ENCODE results near the gene ANO1. TPM values are rescaled to one million over a fixed set of nuclear protein-coding genes. Genes with fewer than 3 reads are reported as not detected.

ANO1 gene
- total RNA-seq, 2 experiments from 2014 or later, result not detected

DNA sequence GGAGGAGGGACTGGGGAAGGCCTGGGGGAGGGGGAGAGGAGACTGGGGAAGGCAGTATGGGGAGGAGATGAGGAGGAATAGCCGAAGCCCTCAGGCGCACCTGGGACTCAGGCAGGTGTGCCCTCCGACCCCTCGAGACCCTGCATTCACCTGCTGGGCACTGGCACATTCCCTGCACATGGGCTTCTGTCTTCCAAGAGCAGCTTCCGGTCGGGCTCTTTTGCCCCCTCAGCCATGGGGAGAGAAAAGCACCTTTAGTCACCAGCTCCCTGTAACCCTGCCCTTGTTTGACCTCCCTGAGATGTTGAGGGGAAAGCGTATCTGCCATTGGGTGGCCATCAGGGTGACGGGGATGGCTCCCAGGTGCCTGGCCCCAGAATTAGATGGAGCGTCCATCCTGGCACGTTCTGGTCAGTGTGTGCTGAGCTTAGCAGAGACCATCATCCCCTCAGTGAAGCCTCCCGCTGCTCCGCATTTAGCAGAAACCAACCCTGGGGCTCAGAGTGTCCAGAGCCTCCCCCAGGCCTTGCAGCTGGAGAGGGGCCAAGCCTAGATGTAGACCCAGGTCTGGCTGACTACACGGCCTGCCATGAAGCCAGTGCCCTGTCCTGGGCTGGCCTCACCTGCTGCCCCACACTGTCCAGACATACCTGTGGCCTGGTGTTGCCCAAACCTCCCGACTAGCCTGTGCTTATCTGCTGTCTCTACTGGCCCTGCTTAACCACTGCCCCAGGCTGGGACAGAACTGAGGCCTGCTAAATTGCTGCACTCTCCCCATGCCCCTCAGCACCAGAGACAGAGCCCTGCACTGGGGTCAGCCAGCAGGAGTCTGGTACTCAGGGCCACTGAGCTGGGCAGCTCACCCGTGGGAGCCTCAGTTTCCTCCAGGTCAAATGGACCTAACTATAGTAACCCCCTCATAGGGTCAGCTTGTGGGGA, 6.2 kb downstream of the ANO1 start:
- no peaks in the 10 kb centered on the region for H3K36me3 Mint-ChIP-seq
- no peak overlapping the region for H3K27ac Mint-ChIP-seq
- DNase-seq (no peak), ATAC-seq (ENCODE audit: low read depth) (no peak)
- peaks cover 13% of the 10 kb centered on the region for H3K27me3 Mint-ChIP-seq
- H3K4me3 Mint-ChIP-seq, result no peak overlapping the region
- no peaks in the 10 kb centered on the region for H3K4me1 Mint-ChIP-seq
- POLR2A ChIA-PET, result no interaction called here
- no peaks in the 10 kb centered on the region for H3K9me3 Mint-ChIP-seq

DNA sequence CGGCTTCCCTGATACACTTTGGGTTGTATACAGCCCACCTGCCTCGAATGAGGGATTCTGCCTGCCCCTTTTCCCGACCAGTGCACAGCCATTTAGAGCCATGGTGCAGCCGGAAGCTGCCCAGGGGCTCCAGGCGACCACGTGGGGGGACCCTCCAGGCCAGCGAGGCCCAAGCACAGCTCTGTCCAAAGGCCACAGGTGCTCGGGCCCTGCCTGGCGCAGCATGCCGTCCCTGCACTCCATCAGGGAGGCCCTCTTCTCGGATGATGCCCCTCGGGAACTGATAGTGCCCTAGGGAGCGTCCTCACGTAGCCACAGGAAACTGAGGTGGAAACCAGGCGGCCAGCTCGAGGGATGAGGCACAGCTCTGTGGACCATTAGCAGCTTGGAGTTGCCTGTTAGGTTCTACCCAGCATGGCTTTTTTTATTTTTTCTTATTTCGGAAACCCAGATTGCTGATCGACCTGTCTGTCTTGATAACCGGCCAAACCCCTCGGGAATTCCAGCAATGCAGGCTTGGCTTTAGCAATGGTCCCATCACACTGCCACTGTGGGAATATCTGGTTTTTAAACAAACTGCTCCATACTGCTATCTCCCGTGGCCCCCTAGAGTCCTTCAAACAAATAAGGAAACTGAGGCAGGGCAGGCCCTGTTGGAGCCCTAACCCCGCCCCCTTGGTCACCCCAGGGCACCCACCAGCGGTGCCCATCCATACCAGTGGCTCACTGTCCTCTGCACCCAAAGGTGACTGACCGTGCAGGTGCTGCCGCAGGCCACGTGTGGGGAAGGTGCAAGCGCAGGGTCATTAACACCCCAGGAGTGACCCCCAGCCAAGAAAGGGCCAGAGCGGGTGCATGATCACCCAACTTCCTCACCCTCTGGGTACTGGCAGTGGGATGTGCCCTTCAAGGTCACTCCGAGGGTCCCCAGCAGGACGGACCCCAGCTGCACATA, 8.0 kb downstream of the ANO1 start:
- Mint-ChIP-seq H3K4me3 (no peak overlapping the region), H3K27me3 (peaks cover 6% of the 10 kb centered on the region), H3K9me3 (no peaks in the 10 kb centered on the region), H3K4me1 (no peaks in the 10 kb centered on the region), H3K36me3 (no peaks in the 10 kb centered on the region), H3K27ac (no peak overlapping the region)
- POLR2A ChIA-PET, result no interaction called here
- DNase-seq (no peak), ATAC-seq (ENCODE audit: low read depth) (no peak)

DNA sequence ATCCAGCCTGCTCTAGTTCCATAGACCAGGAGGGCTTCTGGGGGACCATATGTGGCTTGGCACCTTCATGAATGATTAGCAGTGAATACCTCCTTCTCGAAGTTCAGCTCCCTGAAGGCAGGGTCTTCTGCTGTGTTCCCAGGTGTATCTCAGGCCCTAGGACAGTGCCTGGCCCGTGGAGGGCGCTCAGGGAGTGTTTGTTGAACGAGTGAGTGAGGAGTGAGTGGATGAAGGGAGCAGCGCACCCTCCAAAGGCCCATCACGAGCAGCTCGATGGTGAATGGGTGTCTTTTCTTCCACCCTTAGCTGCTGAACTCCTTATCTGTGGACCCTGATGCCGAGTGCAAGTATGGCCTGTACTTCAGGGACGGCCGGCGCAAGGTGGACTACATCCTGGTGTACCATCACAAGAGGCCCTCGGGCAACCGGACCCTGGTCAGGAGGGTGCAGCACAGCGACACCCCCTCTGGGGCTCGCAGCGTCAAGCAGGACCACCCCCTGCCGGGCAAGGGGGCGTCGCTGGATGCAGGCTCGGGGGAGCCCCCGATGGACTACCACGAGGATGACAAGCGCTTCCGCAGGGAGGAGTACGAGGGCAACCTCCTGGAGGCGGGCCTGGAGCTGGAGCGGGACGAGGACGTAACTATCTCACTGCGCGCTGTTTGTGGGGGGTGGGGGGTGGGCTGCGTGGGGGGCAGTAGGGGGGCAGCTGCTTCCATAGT, 9.5 kb downstream of the ANO1 start:
- ATAC-seq (ENCODE audit: low read depth), result no peak
- POLR2A ChIA-PET, result no interaction called here
- no peaks in the 10 kb centered on the region for H3K36me3 Mint-ChIP-seq
- H3K9me3 Mint-ChIP-seq, result no peaks in the 10 kb centered on the region
- no peak overlapping the region for H3K27ac Mint-ChIP-seq
- H3K27me3 Mint-ChIP-seq, result peaks cover 6% of the 10 kb centered on the region
- DNase-seq, result no peak
- no peaks in the 10 kb centered on the region for H3K4me1 Mint-ChIP-seq
- H3K4me3 Mint-ChIP-seq, result no peak overlapping the region

DNA sequence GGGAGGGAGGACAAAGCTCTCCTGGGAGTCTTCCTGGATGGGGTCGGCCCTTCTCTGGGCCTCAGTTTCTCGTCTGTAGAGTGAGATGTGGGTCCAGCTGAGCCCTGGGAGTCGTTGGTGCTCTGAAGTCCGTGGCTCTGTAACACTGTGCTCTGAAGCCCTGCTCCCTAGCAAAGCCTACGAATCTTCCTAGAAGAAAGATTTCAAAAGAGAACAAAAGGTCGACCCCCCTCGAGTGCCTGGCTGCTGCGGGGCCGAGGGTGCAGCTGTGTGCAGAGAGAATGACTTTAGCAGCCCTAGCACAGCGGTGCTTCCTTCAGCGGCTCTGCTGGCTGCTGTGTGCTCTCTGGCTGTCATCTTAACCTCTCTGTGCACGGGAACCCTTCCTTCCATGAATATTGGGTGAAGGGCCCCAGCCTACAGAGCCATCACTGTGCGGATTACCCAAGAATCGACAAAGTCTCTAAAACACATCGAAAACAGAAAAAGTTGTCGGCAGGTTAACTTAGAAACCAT, 10.7 kb downstream of the ANO1 start:
- POLR2A ChIA-PET, result no interaction called here
- no peak overlapping the region for H3K27ac Mint-ChIP-seq
- ATAC-seq (ENCODE audit: low read depth) (no peak), DNase-seq (no peak)
- H3K4me3 Mint-ChIP-seq, result no peak overlapping the region
- no peaks in the 10 kb centered on the region for H3K36me3 Mint-ChIP-seq
- peaks cover 6% of the 10 kb centered on the region for H3K27me3 Mint-ChIP-seq
- H3K4me1 Mint-ChIP-seq, result no peaks in the 10 kb centered on the region
- no peaks in the 10 kb centered on the region for H3K9me3 Mint-ChIP-seq

DNA sequence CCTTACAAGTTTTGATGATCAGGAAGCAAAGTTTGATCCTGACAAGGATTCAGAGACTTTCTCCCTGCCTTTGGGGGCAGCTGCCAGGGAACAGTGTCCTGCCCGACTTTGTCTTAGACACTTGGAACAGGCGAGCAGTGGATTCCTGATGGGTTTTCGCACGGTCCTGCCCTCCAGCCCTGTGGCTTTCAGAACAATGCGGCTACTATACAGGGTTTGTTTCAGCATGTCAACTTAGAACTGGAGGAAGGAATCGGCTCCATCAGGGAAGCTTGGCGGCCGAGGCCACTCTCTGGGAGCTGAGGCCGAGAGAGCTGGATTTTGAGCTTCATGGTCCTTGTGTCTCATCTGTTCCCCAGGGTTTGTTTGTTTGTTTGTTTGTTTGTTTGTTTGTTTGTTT, 11.5 kb downstream of the ANO1 start:
- Mint-ChIP-seq H3K9me3 (no peaks in the 10 kb centered on the region), H3K4me3 (no peak overlapping the region), H3K27me3 (peaks cover 6% of the 10 kb centered on the region), H3K36me3 (no peaks in the 10 kb centered on the region), H3K4me1 (no peaks in the 10 kb centered on the region), H3K27ac (no peak overlapping the region)
- POLR2A ChIA-PET, result no interaction called here
- DNase-seq (no peak), ATAC-seq (ENCODE audit: low read depth) (no peak)

DNA sequence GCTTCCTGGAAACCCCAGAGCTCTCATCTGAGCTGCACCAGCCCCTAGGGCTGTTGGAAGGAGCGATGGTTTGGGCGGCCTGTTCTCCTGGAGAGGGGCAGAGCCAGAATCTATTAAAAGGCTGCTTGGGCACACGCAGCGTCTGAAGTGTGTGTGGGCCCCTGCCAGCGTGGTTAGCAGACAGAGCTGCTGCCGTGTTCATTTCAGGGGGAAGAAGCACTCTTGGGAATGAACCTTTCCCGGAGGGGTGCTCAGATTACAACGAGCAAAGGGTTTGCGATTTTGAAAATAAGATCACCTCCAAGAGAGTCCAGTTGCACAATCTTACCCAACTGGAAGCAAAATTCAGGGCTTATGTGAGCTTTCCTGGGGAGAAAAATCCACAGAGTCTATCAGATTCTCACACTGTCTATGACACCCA, 12.9 kb downstream of the ANO1 start:
- H3K36me3 Mint-ChIP-seq, result no peaks in the 10 kb centered on the region
- POLR2A ChIA-PET, result no interaction called here
- peaks cover 6% of the 10 kb centered on the region for H3K27me3 Mint-ChIP-seq
- no peaks in the 10 kb centered on the region for H3K4me1 Mint-ChIP-seq
- H3K9me3 Mint-ChIP-seq, result no peaks in the 10 kb centered on the region
- no peak overlapping the region for H3K4me3 Mint-ChIP-seq
- H3K27ac Mint-ChIP-seq, result no peak overlapping the region
- no peak for ATAC-seq (ENCODE audit: low read depth)
- no peak for DNase-seq

DNA sequence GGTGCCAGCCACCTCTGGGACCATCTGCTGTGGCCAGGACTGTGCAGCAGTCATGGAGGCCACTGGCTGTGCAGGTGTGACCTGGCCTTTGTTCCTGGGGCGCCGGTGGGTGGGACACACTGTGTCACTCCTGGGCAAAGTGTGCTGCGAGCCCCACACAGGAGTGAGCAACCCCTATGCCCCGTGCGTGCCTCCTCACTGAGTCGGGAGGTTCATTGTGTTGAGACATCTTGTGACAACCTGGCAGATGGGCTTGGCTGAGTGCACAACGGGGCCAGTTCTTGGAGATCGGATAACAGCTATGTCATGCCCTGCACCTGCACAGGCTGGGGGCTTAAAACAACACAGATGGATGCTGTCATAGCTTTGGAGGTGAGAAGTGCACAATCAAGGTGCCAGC, 13.5 kb downstream of the ANO1 start:
- DNase-seq (no peak), ATAC-seq (ENCODE audit: low read depth) (no peak)
- no peaks in the 10 kb centered on the region for H3K36me3 Mint-ChIP-seq

DNA sequence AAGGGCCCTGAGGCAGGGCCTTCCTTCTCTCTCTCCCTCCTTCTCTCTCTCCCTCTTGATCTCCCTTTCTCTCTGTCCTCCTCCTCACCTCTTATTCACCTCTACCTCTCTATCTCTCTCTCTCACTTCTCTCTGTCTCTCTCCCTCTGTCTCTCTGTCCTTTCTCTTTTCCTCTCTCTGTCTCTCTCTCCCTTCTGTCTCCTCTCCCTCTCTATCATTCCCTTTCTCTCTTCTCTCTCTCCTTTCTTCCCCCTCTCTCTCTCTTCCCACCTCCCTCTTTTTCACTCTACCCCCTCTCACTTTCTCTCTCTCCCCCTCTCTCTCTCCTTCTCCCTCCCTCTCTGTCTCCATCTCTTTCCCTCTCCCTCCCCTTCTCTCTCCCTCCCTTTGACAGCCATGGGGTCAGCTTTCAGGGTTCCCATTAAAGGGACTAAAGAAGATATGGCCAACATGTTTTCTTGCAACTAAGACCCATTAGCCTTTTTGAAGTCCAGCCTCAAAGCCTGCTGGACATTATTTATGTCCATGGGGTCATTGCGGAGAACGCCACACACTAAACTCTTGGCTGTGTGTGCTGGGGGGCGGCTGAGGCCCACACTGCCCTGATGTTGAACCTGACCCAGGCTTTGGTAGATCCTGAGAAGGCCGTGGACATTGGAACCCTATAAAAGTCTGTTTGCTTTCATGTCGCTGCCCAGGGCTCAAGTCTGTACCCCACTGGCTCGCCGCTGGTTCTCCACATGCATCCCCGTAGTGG, 15.0 kb downstream of the ANO1 start:
- DNase-seq (no peak), ATAC-seq (ENCODE audit: low read depth) (no peak)

More for the DNA sequence above, 13.5 kb downstream of the ANO1 start:
- POLR2A ChIA-PET, result no interaction called here
- no peak overlapping the region for H3K27ac Mint-ChIP-seq
- H3K9me3 Mint-ChIP-seq, result no peaks in the 10 kb centered on the region
- H3K27me3 Mint-ChIP-seq, result peaks cover 6% of the 10 kb centered on the region
- no peaks in the 10 kb centered on the region for H3K4me1 Mint-ChIP-seq
- H3K4me3 Mint-ChIP-seq, result no peak overlapping the region

DNA sequence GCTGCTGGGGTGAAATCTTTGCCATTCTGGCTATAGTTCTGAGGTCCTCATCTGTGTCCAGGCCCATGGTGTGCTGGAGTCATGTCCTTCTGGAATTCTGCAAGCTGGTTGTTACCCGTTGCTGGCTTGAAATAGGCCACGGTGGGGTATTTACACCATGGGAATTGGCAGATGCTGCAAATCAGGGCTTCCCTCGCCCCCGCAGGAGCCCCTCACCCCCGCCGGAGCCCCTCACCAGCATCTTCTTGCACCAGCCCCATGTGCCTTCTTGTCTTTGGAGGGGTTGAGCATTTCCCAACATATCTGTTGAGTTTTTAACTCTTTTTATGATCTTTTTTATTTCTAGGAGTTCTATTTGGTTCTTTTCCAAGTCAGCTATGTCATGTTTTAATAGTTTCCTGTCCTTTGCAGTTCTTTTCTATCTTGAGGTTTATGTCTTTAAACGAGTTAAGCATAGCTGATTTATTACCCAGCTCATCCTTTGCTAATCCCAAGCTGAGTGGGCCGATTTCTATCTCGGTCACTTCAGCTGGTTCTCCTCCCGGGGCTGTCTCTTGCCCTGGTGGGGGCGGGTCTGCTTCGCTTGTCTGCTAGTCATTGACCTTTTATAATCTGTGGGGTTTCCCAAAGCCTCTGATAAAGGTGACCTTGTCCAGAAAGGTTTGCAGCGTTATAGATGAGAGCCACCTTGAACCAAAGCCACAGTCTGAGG, 17.6 kb downstream of the ANO1 start:
- Mint-ChIP-seq H3K4me3 (no peak overlapping the region), H3K36me3 (no peaks in the 10 kb centered on the region), H3K27ac (no peak overlapping the region), H3K4me1 (no peaks in the 10 kb centered on the region), H3K9me3 (no peaks in the 10 kb centered on the region), H3K27me3 (peaks cover 3% of the 10 kb centered on the region)
- DNase-seq, result no peak
- POLR2A ChIA-PET, result no interaction called here
- ATAC-seq (ENCODE audit: low read depth), result no peak

More for the DNA sequence above, 15.0 kb downstream of the ANO1 start:
- H3K27ac Mint-ChIP-seq, result no peak overlapping the region
- no peaks in the 10 kb centered on the region for H3K9me3 Mint-ChIP-seq
- no peaks in the 10 kb centered on the region for H3K36me3 Mint-ChIP-seq
- H3K27me3 Mint-ChIP-seq, result peaks cover 5% of the 10 kb centered on the region
- no peak overlapping the region for H3K4me3 Mint-ChIP-seq
- no peaks in the 10 kb centered on the region for H3K4me1 Mint-ChIP-seq
- POLR2A ChIA-PET, result interaction anchor here (0.7 kb wide), 1 partner anchor 1544 kb away, joined by 3 read pairs; no protein-coding TSS in a partner anchor

DNA sequence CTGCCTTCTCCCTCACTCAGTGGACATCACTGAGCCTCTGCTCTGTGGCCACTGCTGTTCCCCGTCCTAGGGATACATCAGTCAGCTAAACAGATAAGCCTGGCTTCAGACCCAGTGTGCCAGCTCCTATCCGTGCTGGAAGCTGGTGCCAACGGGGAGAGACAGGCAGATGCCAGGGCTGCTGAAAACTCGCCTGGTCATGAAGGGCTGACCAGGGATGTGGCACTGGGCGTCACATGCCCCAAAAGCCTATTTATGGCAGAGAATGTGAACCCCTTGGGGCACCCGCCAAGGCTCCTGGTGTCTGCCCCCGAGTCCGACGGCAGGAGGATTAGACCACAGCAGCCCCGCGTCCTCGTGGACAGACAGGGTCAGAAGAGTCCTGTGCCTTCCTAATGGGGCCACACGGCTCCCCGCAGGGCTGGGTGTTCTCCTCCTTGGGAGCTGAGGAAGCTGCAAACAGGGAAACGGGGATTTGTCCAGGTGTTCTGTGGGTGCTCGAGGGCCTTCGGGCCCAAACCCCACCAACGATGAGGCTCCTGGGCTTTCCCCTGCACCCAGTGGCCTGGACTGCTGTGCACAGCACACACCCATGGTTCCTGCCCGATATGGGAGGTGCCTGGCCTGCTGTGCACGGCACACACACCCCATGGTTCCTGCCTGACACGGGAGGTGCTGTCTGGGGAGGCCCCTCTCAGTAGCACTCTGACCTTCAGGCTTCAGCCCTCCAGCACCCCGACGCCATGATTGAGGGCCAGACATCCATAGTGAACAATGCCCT, 19.9 kb downstream of the ANO1 start:
- POLR2A ChIA-PET, result no interaction called here
- Mint-ChIP-seq H3K4me3 (no peak overlapping the region), H3K9me3 (no peaks in the 10 kb centered on the region), H3K27ac (no peak overlapping the region), H3K36me3 (no peaks in the 10 kb centered on the region), H3K27me3 (peaks cover 2% of the 10 kb centered on the region), H3K4me1 (no peaks in the 10 kb centered on the region)
- no peak for ATAC-seq (ENCODE audit: low read depth)
- no peak for DNase-seq

DNA sequence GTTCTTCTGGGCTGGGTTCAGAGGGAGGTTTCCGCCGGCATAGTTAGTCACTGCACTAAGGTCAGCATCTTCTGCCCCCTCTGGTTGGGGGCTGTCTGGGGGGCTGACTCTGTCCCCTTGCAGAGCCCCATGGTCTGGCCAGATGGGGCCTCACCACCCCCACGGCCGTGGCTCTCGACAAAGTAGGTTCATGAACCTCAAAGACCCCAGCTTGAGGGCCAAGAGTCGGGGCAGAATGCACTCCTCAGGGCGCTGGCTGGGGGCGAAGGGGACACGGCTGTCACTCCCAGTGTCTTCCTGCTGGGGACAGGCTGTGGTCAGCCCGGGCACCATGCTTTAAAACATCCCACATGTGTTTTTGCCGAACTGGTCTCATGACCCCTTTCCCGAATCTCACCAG, 20.8 kb downstream of the ANO1 start:
- POLR2A ChIA-PET, result no interaction called here
- H3K27ac Mint-ChIP-seq, result no peak overlapping the region
- no peak for ATAC-seq (ENCODE audit: low read depth)

More for the DNA sequence above, 20.8 kb downstream of the ANO1 start:
- DNase-seq, result no peak
- Mint-ChIP-seq H3K4me1 (no peaks in the 10 kb centered on the region), H3K9me3 (no peaks in the 10 kb centered on the region), H3K27me3 (peaks cover 2% of the 10 kb centered on the region), H3K36me3 (no peaks in the 10 kb centered on the region), H3K4me3 (no peak overlapping the region)

Measured in activated naive CD8-positive, alpha-beta T cell treated with anti-CD3 and anti-CD28 coated beads, Interleukin-2, amount 10 ng/mL, durations not matched to agents 7 days and 5 days (primary cell).